H1 (cell line): ENCODE results near the gene PPA1. TPM values are rescaled to one million over a fixed set of nuclear protein-coding genes. Genes with fewer than 3 reads are reported as not detected.

Experiments
- CTCF ChIA-PET: fragments of 300-600 bp; sonication (Branson Sonifier 250); formaldehyde crosslinking; loops from one replicate; lab custom pipeline; 2021; ENCODE audit not compliant: partially characterized antibody; lab: Charles Lee
- POLR2A ChIA-PET: fragments of 300-600 bp; sonication (Branson Sonifier 250); formaldehyde crosslinking; loops from one replicate; lab custom pipeline; 2021; ENCODE audit warnings: inconsistent platforms; ENCODE audit not compliant: partially characterized antibody; lab: Charles Lee
- DNase-seq, 2 experiments: peaks; one replicate each; pipeline versions ENCODE4 v3.0.0 to v3.0.0-alpha.2; 2010 to 2022; ENCODE audit warnings: low spot score in 2 of 2, low read depth in 1 of 2, mixed read lengths in 1 of 2
- FAIRE-seq: peaks from 2 replicates; lab custom pipeline; 2011; peaks lifted over from hg19 to GRCh38; lab: Jason Lieb, UNC
- H2AFZ ChIP-seq: 2 replicates; pipeline ENCODE4 v1.8.1; 2012; ENCODE audit warnings: low read length, inconsistent platforms
- H2AK5ac ChIP-seq: 2 replicates; pipeline ENCODE4 v1.6.1; 2013; ENCODE audit warnings: low read depth, low read length
- H2BK120ac ChIP-seq: replicated peaks from 2 replicates; pipeline ENCODE3; 2013; ENCODE audit warnings: low read depth, low read length, inconsistent platforms
- H2BK12ac ChIP-seq: 2 replicates; pipeline ENCODE4 v1.6.1; 2013; ENCODE audit warnings: low read depth, low read length
- H2BK15ac ChIP-seq: 2 replicates; pipeline ENCODE4 v1.6.1; 2013; ENCODE audit warnings: low read length
- H2BK20ac ChIP-seq: 2 replicates; pipeline ENCODE4 v1.6.1; 2013; ENCODE audit warnings: low read length
- H2BK5ac ChIP-seq: 2 replicates; pipeline ENCODE4 v1.6.1; 2013; ENCODE audit warnings: low read depth, low read length
- H3K14ac ChIP-seq: 2 replicates; pipeline ENCODE4 v1.6.1; 2013; ENCODE audit warnings: inconsistent platforms; ENCODE audit not compliant: insufficient read length
- H3K18ac ChIP-seq: 2 replicates; pipeline ENCODE4 v1.6.1; 2013; ENCODE audit warnings: low read length; ENCODE audit errors: extremely low read depth
- H3K23ac ChIP-seq: 2 replicates; pipeline ENCODE4 v1.6.1; 2013; ENCODE audit warnings: inconsistent platforms; ENCODE audit not compliant: insufficient read length
- H3K23me2 ChIP-seq: 2 replicates; pipeline ENCODE4 v1.6.1; 2013; ENCODE audit warnings: low read depth, low read length
- H3K27ac ChIP-seq: 2 replicates; pipeline ENCODE4 v1.6.1; 2011; ENCODE audit warnings: low read depth, low read length, inconsistent platforms
- H3K27me3 ChIP-seq, 4 experiments: replicated peaks in 1 of 4; 1 replicate in 1 of 4; 2 replicates in 3 of 4; pipeline versions ENCODE4 v1.6.1 to v1.8.1; 2011 to 2013; ENCODE audit warnings: low read length in 3 of 4, mild to moderate bottlenecking in 3 of 4, inconsistent platforms in 2 of 4, mixed read lengths in 2 of 4, moderate library complexity in 1 of 4; ENCODE audit not compliant: control insufficient read depth in 3 of 4, insufficient read depth in 3 of 4; ENCODE audit errors: extremely low read depth in 1 of 4
- H3K36me3 ChIP-seq, 4 experiments: 2 replicates each; pipeline versions ENCODE4 v1.6.1 to v1.8.1; 2011 to 2013; ENCODE audit warnings: mild to moderate bottlenecking in 4 of 4, low read length in 3 of 4, moderate library complexity in 2 of 4, control low read depth in 1 of 4, inconsistent platforms in 1 of 4; ENCODE audit not compliant: insufficient read depth in 4 of 4, control insufficient read depth in 2 of 4
- H3K4ac ChIP-seq: replicated peaks from 2 replicates; pipeline ENCODE3; 2013; ENCODE audit warnings: low read length, low read depth, mixed read lengths, inconsistent platforms; ENCODE audit not compliant: insufficient read length
- H3K4me1 ChIP-seq, 4 experiments: replicated peaks in 1 of 4; 1 replicate in 1 of 4; 2 replicates in 3 of 4; pipeline versions ENCODE4 v1.6.1 to v1.8.1; 2011 to 2013; ENCODE audit warnings: low read length in 3 of 4, inconsistent platforms in 2 of 4, mixed read lengths in 1 of 4; ENCODE audit not compliant: insufficient read depth in 4 of 4, control insufficient read depth in 3 of 4
- H3K4me2 ChIP-seq, 2 experiments: 2 replicates each; pipeline versions ENCODE4 v1.6.1 to v1.8.1; 2011 to 2013; ENCODE audit warnings: low read depth in 2 of 2, low read length in 2 of 2, control low read depth in 1 of 2, inconsistent platforms in 1 of 2, mild to moderate bottlenecking in 1 of 2; ENCODE audit not compliant: insufficient read depth in 1 of 2
- H3K4me3 ChIP-seq, 4 experiments: fragments of 200-600, 300-600 bp in 1 of 4; sonication (generic), shearing (Covaris generic), sonication (Bioruptor Twin) in 1 of 4; 2 replicates each; pipeline versions ENCODE4 v1.5.1 to v1.8.1; 2011 to 2016; ENCODE audit warnings: low read length in 4 of 4, low read depth in 3 of 4, control low read depth in 2 of 4, inconsistent platforms in 2 of 4, mild to moderate bottlenecking in 2 of 4, mixed read lengths in 1 of 4, moderate library complexity in 1 of 4; ENCODE audit not compliant: insufficient read depth in 2 of 4; ENCODE audit errors: extremely low read depth in 1 of 4
- H3K56ac ChIP-seq: replicated peaks from 2 replicates; pipeline ENCODE3; 2013; ENCODE audit warnings: low read depth, mild to moderate bottlenecking, mixed read lengths, low read length, inconsistent platforms; ENCODE audit not compliant: insufficient read length
- H3K79me1 ChIP-seq: 2 replicates; pipeline ENCODE4 v1.6.1; 2013; ENCODE audit warnings: low read depth, low read length, control low read depth
- H3K79me2 ChIP-seq, 2 experiments: 2 replicates each; pipeline versions ENCODE4 v1.6.1 to v1.8.1; 2012 to 2013; ENCODE audit warnings: low read length in 2 of 2, mild to moderate bottlenecking in 2 of 2, inconsistent platforms in 1 of 2; ENCODE audit not compliant: insufficient read depth in 2 of 2, control insufficient read depth in 1 of 2
- H3K9ac ChIP-seq, 4 experiments: replicated peaks in 1 of 4; 1 replicate in 1 of 4; 2 replicates in 3 of 4; pipeline versions ENCODE4 v1.6.1 to v1.8.1; 2011 to 2013; ENCODE audit warnings: low read depth in 3 of 4, low read length in 3 of 4, control low read depth in 2 of 4, mild to moderate bottlenecking in 2 of 4, moderate library complexity in 2 of 4, inconsistent platforms in 1 of 4; ENCODE audit errors: extremely low read depth in 1 of 4
- H3K9me3 ChIP-seq, 2 experiments: 2 replicates each; pipeline versions ENCODE4 v1.6.1 to v1.8.1; 2012 to 2013; ENCODE audit warnings: mild to moderate bottlenecking in 2 of 2, moderate library complexity in 2 of 2, control low read depth in 1 of 2, inconsistent platforms in 1 of 2, low read depth in 1 of 2, low read length in 1 of 2, mixed read lengths in 1 of 2; ENCODE audit not compliant: insufficient read depth in 2 of 2
- H4K20me1 ChIP-seq, 2 experiments: replicated peaks in 1 of 2; 2 replicates each; pipeline versions ENCODE3 to v1.8.1; 2011 to 2013; ENCODE audit warnings: inconsistent platforms in 2 of 2, low read length in 2 of 2, mild to moderate bottlenecking in 1 of 2; ENCODE audit not compliant: insufficient read depth in 2 of 2, control insufficient read depth in 1 of 2
- H4K5ac ChIP-seq: 2 replicates; pipeline ENCODE4 v1.6.1; 2013; ENCODE audit warnings: low read length, low read depth, mixed read lengths, inconsistent platforms; ENCODE audit not compliant: insufficient read length
- H4K8ac ChIP-seq: 2 replicates; pipeline ENCODE4 v1.8.0; 2013; ENCODE audit warnings: mild to moderate bottlenecking, moderate library complexity, low read length, inconsistent platforms; ENCODE audit not compliant: insufficient read depth; ENCODE audit errors: extremely low read depth
- H4K91ac ChIP-seq: replicated peaks from 2 replicates; pipeline ENCODE3; 2013; ENCODE audit warnings: low read length, mixed read lengths, inconsistent platforms; ENCODE audit not compliant: insufficient read length
- BCL11A ChIP-seq, 2 experiments: IDR thresholded peaks; one replicate each; pipeline ENCODE4 v1.6.1; 2011; ENCODE audit warnings: low read depth in 2 of 2, low read length in 2 of 2, mild to moderate bottlenecking in 2 of 2
- CTBP2 ChIP-seq: IDR thresholded peaks from 2 replicates; pipeline ENCODE4 v1.7.0; 2011; ENCODE audit warnings: borderline replicate concordance, mild to moderate bottlenecking, moderate library complexity, mixed read lengths, low read length; ENCODE audit not compliant: insufficient read depth, insufficient read length
- POLR2AphosphoS5 ChIP-seq: IDR thresholded peaks from 2 replicates; pipeline ENCODE4 v1.6.1; 2011; ENCODE audit warnings: low read depth, low read length
- RAD21 ChIP-seq, 2 experiments: IDR thresholded peaks in 1 of 2; conservative IDR thresholded peaks in 1 of 2; 2 replicates each; pipeline ENCODE4 v1.6.1; 2011; ENCODE audit warnings: low read depth in 2 of 2, low read length in 2 of 2, improper control_type of control experiment in 1 of 2, inconsistent platforms in 1 of 2, mild to moderate bottlenecking in 1 of 2, moderate library complexity in 1 of 2
- RBBP5 ChIP-seq: IDR thresholded peaks from 2 replicates; pipeline ENCODE4 v1.7.1; 2012; ENCODE audit warnings: low read depth, mild to moderate bottlenecking, inconsistent platforms, low read length, moderate library complexity, borderline replicate concordance
- SIX5 ChIP-seq: IDR thresholded peaks from 2 replicates; pipeline ENCODE4 v1.6.1; 2011; ENCODE audit warnings: mild to moderate bottlenecking, low read depth, low read length
- TAF7 ChIP-seq: optimal IDR thresholded peaks from 2 replicates; pipeline ENCODE3; 2011; ENCODE audit warnings: low read depth, mild to moderate bottlenecking, inconsistent platforms, low read length, moderate library complexity, borderline replicate concordance
- WGBS, 2 experiments: shearing (Covaris generic) in 1 of 2; methylation state at CpG; one replicate each; pipeline versions ENCODE4 v1.1.6 to v1.1.7; 2013 to 2015; ENCODE audit warnings: low lambda C conversion rate in 2 of 2, mixed read lengths in 2 of 2, inconsistent platforms in 1 of 2, low coverage in 1 of 2, missing lambda C conversion rate in 1 of 2; ENCODE audit not compliant: insufficient replicate concordance in 2 of 2, insufficient coverage in 1 of 2, insufficient read length in 1 of 2; ENCODE audit errors: extremely low coverage in 1 of 2, missing lambda C conversion rate in 1 of 2; 5-methylcytosine and 5-hydroxymethylcytosine counted together
- polyA plus RNA-seq, 7 experiments: library from polyadenylated mRNA; depleted of rRNA in 3 of 7; stranded (reverse) in 5 of 7; unstranded in 2 of 7; fragments of >200 nt in 5 of 7; fragments of 200-250 nt in 2 of 7; gene quantifications; 1 replicate in 5 of 7; 2 replicates in 1 of 7; 4 replicates in 1 of 7; pipeline versions ENCODE4 v1.2.1 to v1.2.3, GENCODE V29; 2011 to 2013; ENCODE audit warnings: missing spikeins in 2 of 7, mixed read lengths in 2 of 7
- total RNA-seq: library from RNA; stranded (reverse); fragmentation: NEBNext Ultra II Directional; extraction: Animal tissue kit (Norgen Biotek cat#: 25700); gene quantifications from 2 replicates; pipeline ENCODE4 v1.2.1, GENCODE V29; 2021
- TF ChIP-seq, protein P1 (sequence below): IDR thresholded peaks from 2 replicates; pipeline ENCODE4 v1.6.1; 2011; ENCODE audit warnings: low read depth, mild to moderate bottlenecking, low read length; ENCODE audit not compliant: insufficient read depth
- TF ChIP-seq, protein P2 (sequence below): IDR thresholded peaks from 2 replicates; pipeline ENCODE4 v1.6.1; 2012; ENCODE audit warnings: inconsistent platforms

The PPA1 gene
- total and polyA plus RNA-seq, 2 of the 8 experiments (the other 6 are each of a cell fraction or from before 2014, with no cell fraction given), result 77.0 to 191 TPM

DNA sequence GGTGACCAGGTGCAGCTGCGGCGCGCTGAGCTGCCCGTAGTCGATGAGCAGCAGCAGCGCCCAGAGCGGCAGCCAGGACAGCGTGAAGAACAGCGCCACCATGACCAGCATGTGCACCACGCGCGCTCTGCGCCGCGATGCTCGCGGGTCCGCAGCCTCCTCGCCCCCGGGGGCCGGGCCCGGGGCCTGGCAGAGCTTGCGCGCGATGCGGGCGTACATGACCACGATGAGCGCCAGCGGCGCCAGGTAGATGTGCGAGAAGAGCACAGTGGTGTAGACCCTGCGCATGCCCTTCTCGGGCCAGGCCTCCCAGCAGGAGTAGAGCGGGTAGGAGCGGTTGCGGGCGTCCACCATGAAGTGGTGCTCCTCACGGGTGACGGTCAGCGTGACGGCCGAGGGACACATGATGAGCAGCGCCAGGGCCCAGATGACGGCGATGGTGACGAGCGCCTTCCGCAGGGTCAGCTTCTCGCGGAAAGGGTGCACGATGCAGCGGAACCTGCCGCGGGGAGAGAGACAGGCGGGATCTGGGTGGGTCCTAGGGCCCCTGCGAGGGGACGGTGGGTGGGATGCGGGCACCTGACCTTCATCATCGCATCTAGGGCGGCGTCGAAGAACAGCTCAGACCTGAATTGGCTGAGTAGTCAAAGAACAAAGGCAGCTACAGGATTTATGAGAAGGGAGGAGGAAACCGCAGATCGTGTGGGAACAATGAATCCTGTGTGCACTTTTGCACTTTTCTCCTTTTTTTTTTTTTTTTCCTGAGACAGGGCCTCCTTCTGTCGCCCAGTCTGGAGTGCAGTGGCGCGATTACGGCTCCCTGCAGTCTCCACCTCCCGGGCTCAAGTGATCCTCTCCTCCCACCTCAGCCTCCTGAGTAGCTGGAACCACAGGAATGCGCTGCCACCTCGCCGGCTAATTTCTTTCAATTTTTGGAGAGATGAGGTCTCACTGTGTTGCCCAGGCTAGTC is 22.4 kb upstream of the PPA1 start:
- Histone ChIP-seq H2BK15ac (no peak overlapping the region), H3K18ac (no peak overlapping the region), H3K4ac (no peak overlapping the region), H3K27me3 (no peaks in the 10 kb centered on the region), H3K56ac (no peak overlapping the region), H2BK120ac (no peak overlapping the region), H3K23ac (no peak overlapping the region), H4K8ac (0 out of 2 replicates have a peak overlapping the region, but pooled peaks have one; percentile 4), H3K9ac (no peak overlapping the region; a peak in 1 of 7 replicates), H3K4me1 (peaks cover 0 to 2% (median 0%) of the 10 kb centered on the region in 4 experiments; a peak in 1 of 7 replicates), H3K23me2 (no peaks in the 10 kb centered on the region), H2BK20ac (no peak overlapping the region), H3K79me2 (no peaks in the 10 kb centered on the region), H2AFZ (no peak overlapping the region; the same call in 1 of the 2 replicates), H3K79me1 (no peaks in the 10 kb centered on the region), H4K91ac (no peak overlapping the region), H2AK5ac (no peak overlapping the region), H3K4me3 (no peak overlapping the region), H4K20me1 (no peaks in the 10 kb centered on the region), H4K5ac (no peak overlapping the region), H3K4me2 (no peak overlapping the region), H3K27ac (no peak overlapping the region), H3K36me3 (no peaks in the 10 kb centered on the region), H2BK12ac (no peak overlapping the region), H2BK5ac (no peak overlapping the region), H3K9me3 (no peaks in the 10 kb centered on the region), H3K14ac (no peak overlapping the region)
- DNase-seq, result no peak
- POLR2A ChIA-PET, result no interaction called here
- FAIRE-seq, result no peak
- WGBS, 2 experiments, result 94% methylated on average over 62 of the region's 73 CpGs; no CpG with 5 or more reads in 1 of the 2 experiments
- CTCF ChIA-PET, result interaction anchor here (0.6 to 3.7 kb wide), 9 partner anchors 9 to 1784 kb away, joined by 3 to 26 read pairs (median 4); partner anchors contain the start of gene PPA1
- TF ChIP-seq CTBP2, result no peak
- TF ChIP-seq BCL11A (IDR thresholded peaks at IDR 0.05; ENCODE audit: low read depth in 2 of 2, low read length in 2 of 2), result no peak
- TF ChIP-seq POLR2AphosphoS5, result no peak
- no peak for TF ChIP-seq RAD21 (IDR thresholded peaks at IDR 0.05 in 1 of 2, conservative IDR thresholded peaks at IDR 0.05 in 1 of 2; ENCODE audit: low read depth in 2 of 2, low read length in 2 of 2)
- TF ChIP-seq, protein P1, sequence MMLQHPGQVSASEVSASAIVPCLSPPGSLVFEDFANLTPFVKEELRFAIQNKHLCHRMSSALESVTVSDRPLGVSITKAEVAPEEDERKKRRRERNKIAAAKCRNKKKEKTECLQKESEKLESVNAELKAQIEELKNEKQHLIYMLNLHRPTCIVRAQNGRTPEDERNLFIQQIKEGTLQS, result no peak
- TF ChIP-seq RBBP5, result no peak
- no peak for TF ChIP-seq TAF7
- TF ChIP-seq, protein P2, sequence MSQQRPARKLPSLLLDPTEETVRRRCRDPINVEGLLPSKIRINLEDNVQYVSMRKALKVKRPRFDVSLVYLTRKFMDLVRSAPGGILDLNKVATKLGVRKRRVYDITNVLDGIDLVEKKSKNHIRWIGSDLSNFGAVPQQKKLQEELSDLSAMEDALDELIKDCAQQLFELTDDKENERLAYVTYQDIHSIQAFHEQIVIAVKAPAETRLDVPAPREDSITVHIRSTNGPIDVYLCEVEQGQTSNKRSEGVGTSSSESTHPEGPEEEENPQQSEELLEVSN, result no peak
- TF ChIP-seq SIX5, result no peak
